SW480 (cell line): ENCODE measurements around the gene TBX22.
"Not testable (repeated sequence)": the region's sequence is repeated elsewhere in the genome, so short reads cannot be mapped to it uniquely, and the experiment has no call there.

Source experiments
- DNase-seq: peaks from one replicate; pipeline ENCODE4 v3.0.0-alpha.2; 2016; ENCODE audit warnings: low spot score

Gene TBX22, protein sequence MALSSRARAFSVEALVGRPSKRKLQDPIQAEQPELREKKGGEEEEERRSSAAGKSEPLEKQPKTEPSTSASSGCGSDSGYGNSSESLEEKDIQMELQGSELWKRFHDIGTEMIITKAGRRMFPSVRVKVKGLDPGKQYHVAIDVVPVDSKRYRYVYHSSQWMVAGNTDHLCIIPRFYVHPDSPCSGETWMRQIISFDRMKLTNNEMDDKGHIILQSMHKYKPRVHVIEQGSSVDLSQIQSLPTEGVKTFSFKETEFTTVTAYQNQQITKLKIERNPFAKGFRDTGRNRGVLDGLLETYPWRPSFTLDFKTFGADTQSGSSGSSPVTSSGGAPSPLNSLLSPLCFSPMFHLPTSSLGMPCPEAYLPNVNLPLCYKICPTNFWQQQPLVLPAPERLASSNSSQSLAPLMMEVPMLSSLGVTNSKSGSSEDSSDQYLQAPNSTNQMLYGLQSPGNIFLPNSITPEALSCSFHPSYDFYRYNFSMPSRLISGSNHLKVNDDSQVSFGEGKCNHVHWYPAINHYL

GRCh38 chrX:80014141-80014940, at the start of gene TBX22:
TBX22 (plus strand) TSS chrX:80014753; CDS start chrX:80022270, 7,517 bp downstream.
- no peak for DNase-seq

DNA sequence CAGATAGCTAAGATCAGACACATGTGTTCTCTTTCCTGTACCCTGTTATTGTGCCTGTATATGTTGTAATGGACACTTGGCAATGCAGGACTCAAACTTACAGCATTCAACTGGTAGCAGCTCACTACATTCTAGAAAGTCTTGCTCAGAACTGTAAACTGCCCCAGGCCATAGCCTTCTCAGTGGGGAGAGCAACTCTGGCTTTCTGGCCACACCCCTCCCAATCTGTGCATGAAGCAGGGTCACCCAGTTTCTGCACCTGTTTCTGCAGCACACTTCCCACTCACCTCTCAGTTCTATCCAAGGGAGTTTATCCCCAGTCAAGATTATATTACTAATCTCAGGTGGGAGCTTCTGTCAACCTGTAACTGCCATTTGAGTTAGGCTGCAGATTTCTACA, 38.9 kb upstream of the TBX22 start:
- DNase-seq, result no peak

DNA sequence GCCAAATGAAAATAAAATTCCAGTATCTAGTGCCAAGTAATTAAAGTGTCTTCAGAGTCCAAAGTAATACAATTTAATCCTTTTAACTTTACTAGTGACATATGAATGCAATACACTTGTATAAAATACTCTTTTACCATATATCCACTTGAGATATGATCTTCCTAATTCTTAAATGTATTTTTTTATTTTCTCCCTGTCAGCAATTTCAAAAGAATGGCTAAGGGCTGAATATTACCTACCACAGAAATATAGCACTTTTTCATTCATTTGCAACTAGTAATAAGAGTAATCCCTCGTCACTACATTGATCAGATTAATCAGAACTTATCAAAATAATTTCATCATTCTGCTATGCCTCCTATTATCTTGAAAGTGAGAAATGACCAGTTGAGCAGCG, 10.1 kb upstream of the TBX22 start:
- DNase-seq, result no peak

DNA sequence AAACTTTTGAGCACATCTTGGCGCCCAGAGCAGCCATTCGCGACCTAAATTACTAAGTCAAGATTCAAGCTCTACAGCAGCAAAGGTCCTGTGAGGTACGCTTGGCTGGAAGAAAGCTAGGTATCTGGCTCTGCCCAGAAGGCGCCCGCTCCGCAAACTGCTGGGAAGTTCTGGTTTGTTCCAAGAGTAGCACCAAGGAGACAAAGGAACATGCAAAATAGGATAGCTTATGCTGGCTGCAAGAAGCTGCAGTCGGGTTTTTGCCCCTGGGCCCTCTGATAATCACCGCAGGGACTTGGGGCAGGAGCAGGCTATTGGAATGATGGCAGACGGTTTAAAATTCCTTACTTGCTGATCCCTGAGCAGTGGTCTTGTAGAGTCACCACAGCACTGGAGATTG, 3.0 kb upstream of the TBX22 start:
- no peak for DNase-seq

DNA sequence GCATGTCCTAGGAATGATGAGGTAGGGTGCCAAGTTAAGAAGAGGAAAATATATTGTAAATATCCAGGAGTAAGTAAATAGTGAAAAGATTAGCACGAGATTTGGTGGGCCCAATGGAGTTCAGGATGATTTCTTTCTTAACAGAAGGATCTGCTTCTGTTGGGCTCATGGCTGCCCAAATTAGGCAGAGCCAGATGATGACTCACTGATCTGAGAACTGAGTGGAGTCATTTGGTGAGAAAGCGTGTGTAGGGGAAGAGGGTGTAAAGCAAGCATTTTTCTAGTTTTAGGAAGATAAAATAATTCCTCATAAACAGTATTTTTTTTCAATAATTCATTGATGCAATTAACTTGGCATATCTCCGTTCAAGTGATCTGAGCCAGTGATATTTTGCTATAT, 1.6 kb downstream of the TBX22 start:
- DNase-seq, result no peak

DNA sequence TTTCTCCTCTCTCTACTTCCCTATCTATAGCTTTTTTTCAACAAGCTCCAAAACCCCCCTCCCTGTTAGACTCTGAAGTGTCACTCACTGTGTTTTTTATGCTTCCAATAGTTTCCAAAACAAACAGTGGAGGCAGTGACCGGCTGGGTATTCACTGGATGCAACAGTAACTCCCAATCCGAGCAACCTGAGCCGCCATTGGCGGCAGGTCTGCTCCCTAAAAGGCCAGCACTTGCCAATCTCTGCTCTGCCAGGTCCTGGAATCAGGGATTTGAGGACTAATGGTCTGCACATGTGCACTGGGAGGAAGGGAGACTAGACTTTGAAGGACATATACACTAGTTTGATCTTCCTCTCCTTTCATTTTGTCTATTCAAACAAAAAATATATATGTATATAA, 7.1 kb downstream of the TBX22 start:
- no peak for DNase-seq

DNA sequence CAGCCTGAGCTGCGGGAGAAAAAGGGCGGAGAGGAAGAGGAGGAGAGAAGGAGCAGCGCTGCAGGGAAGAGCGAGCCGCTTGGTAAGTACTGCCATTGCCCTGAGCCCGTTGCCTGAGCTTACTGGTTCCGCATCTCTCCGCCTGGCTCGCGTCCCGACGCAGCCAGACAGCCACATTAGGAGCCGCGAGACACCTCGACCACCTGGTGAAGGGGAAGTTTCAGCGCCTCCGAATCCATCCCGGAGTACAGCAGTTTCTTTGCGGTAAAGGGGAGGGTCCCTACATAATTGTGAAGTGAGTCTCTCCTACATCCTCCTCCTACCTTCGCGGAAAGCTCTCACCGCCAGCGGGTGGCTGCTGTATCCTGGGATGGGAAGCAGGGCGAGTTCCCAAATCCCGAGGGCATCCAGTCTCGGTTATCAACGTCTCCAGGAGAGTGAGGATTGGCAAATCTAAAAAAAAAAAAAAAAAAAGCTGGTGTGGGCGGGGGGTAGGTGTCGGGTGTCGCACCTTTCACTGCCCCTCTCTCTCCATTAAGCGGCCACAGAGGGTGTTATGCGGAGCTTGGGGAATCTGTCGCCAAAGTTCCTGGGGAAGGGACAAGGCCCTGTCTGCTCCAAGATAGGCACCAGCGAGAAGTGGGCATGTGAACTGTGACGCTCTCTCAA, 7.9 kb downstream of the TBX22 start:
- DNase-seq, result no peak

DNA sequence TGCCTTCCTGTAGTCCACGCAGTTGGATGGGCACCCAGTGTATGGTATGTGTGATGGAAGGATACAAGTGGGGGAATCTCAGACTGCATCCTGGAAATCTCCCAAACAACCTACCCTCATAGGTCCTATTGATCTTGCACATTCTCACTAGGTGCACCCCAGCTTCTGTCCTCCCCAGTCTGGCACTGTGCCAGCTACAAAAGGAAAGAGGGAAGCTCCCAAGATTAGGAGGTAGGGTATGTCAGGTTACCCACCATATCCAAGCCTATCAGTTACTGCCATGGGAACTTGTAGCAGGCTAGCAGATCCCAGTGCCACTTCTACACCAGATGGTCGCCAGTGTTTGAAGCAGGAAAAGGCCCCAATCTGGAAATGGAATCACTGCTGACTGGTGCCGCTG, 11.6 kb downstream of the TBX22 start:
- no peak for DNase-seq

GRCh38 chrX:80066156-80066555, 51.6 kb downstream of the TBX22 start:
- DNase-seq, result not testable (repeated sequence)

DNA sequence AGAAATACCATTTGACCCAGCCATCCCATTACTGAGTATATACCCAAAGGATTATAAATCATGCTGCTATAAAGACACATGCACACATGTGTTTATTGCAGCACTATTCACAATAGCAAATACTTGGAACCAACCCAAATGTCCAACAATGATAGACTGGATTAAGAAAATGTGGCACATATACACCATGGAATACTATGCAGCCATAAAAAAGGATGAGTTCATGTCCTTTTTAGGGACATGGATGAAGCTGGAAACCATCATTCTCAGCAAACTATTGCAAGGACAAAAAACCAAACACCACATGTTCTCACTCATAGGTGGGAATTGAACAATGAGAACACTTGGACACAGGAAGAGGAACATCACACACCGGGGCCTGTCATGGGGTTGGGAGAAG, 61.1 kb downstream of the TBX22 start:
- not testable (repeated sequence) for DNase-seq
